Pulmonary artery endothelial cell (primary cell): Measurements from ENCODE around the gene TRAPPC12. TPM values are rescaled to one million over a fixed set of nuclear protein-coding genes. Genes with fewer than 3 reads are reported as not detected.
"Not testable (repeated sequence)": the region's sequence is repeated elsewhere in the genome, so short reads cannot be mapped to it uniquely, and the experiment has no call there.

ENCODE experiments used
- DNase-seq: peaks from one replicate; pipeline ENCODE4 v3.0.0-alpha.2; 2011; ENCODE audit warnings: low read depth, low spot score
- total RNA-seq: library from RNA; depleted of rRNA; stranded (reverse); fragments of >200 nt; gene quantifications from 2 replicates; pipeline ENCODE4 v1.2.3, GENCODE V29; 2014

Gene TRAPPC12
- total RNA-seq, 1 donor from 2014 or later = 51.0 TPM

GRCh38 chr2:3454005-3454404, 74.5 kb downstream of the TRAPPC12 start:
- DNase-seq = not testable (repeated sequence)

- DNase-seq = no peak
Observed at GRCh38 chr2:3454802-3455201, 75.3 kb downstream of the TRAPPC12 start.

- DNase-seq = no peak
Observed at GRCh38 chr2:3456125-3456524, 76.6 kb downstream of the TRAPPC12 start.

GRCh38 chr2:3457524-3458395, 78.3 kb downstream of the TRAPPC12 start:
- no peak for DNase-seq

GRCh38 chr2:3458396-3459184, 79.1 kb downstream of the TRAPPC12 start:
- no peak for DNase-seq

- no peak for DNase-seq
Observed at GRCh38 chr2:3459185-3460015, 79.9 kb downstream of the TRAPPC12 start.

GRCh38 chr2:3460156-3460555, 80.7 kb downstream of the TRAPPC12 start:
- no peak for DNase-seq

GRCh38 chr2:3460831-3461800, 81.6 kb downstream of the TRAPPC12 start:
- no peak for DNase-seq

- no peak for DNase-seq
Observed at GRCh38 chr2:3461801-3462492, 82.5 kb downstream of the TRAPPC12 start.

- DNase-seq = no peak
Observed at GRCh38 chr2:3462493-3463104, 83.1 kb downstream of the TRAPPC12 start.

- DNase-seq = no peak
Observed at GRCh38 chr2:3463186-3463835, 83.8 kb downstream of the TRAPPC12 start.

GRCh38 chr2:3463944-3464343, 84.5 kb downstream of the TRAPPC12 start:
- DNase-seq = no peak

GRCh38 chr2:3464401-3465005, 85.0 kb downstream of the TRAPPC12 start:
- DNase-seq = no peak

- DNase-seq = no peak
Observed at GRCh38 chr2:3465328-3465727, 85.8 kb downstream of the TRAPPC12 start.

GRCh38 chr2:3465844-3466481, 86.5 kb downstream of the TRAPPC12 start:
- no peak for DNase-seq

GRCh38 chr2:3466482-3466863, 87.0 kb downstream of the TRAPPC12 start:
- DNase-seq = no peak

GRCh38 chr2:3466966-3467365, 87.5 kb downstream of the TRAPPC12 start:
- DNase-seq = no peak

GRCh38 chr2:3467654-3468053, 88.2 kb downstream of the TRAPPC12 start:
- DNase-seq = no peak
